ENCODE data around the gene KHDC3L.

Gene KHDC3L

GRCh38 chr6:73394577-73395354 lies 32.3 kb downstream of the KHDC3L start, which contains the start of gene DDX43:
Gene DDX43 (plus strand): TSS chr6:73394828. CDS start chr6:73394906, 78 bp downstream.
- no peak within 1 kb of the TSS for H2BK15ac ChIP-seq (replicated peaks; ENCODE audit: low read depth)
- H3K4me1 ChIP-seq (ENCODE audit: control insufficient read depth, low read depth, low read length), result no peaks in the 10 kb centered on the region
- no peaks in the 10 kb centered on the region for H3K36me3 ChIP-seq (ENCODE audit: control insufficient read depth, insufficient read depth, low read length)
- no peak within 1 kb of the TSS for H4K8ac ChIP-seq (ENCODE audit: low read depth, low read length)
- H3K4me3 ChIP-seq (ENCODE audit: low read length), result no peak within 1 kb of the TSS
- no peak within 1 kb of the TSS for H3K27ac ChIP-seq (ENCODE audit: low read depth, low read length)
- H3K4me2 ChIP-seq (ENCODE audit: low read length), result no peak within 1 kb of the TSS
- H4K5ac ChIP-seq (ENCODE audit: low read length), result no peak within 1 kb of the TSS
- peak; percentile 18 for DNase-seq
- H2BK120ac ChIP-seq (ENCODE audit: low read depth, low read length), result no peak within 1 kb of the TSS
- no peaks in the 10 kb centered on the region for H3K79me1 ChIP-seq (ENCODE audit: low read length)
- H2BK5ac ChIP-seq (ENCODE audit: low read length), result no peak within 1 kb of the TSS
- no peak within 1 kb of the TSS for H3K18ac ChIP-seq (ENCODE audit: low read length)
- no peaks in the 10 kb centered on the region for H3K79me2 ChIP-seq (ENCODE audit: control insufficient read depth, insufficient read depth, low read length)
- no peak within 1 kb of the TSS for H3K23ac ChIP-seq (ENCODE audit: low read length)
- no peak within 1 kb of the TSS for H2AK5ac ChIP-seq (ENCODE audit: low read length)
- no peak within 1 kb of the TSS for H3K56ac ChIP-seq (ENCODE audit: low read length)
- H3K9ac ChIP-seq (ENCODE audit: low read length), result no peak within 1 kb of the TSS
- no peak within 1 kb of the TSS for H3K4ac ChIP-seq (ENCODE audit: low read depth, low read length)
- H3K27me3 ChIP-seq (ENCODE audit: insufficient read depth, low read length, poor library complexity), result no peaks in the 10 kb centered on the region
- no CpG with 5 or more reads among the region's 54 CpGs for WGBS (ENCODE audit: extremely low coverage, insufficient coverage, low lambda C conversion rate)

- no peak for DNase-seq
- no peaks in the 10 kb centered on the region for H3K36me3 ChIP-seq (ENCODE audit: control insufficient read depth, insufficient read depth, low read length)
- no peaks in the 10 kb centered on the region for H3K4me1 ChIP-seq (ENCODE audit: control insufficient read depth, low read depth, low read length)
- H2AK5ac ChIP-seq (ENCODE audit: low read length), result no peak overlapping the region
- no CpG with 5 or more reads among the region's 10 CpGs for WGBS (ENCODE audit: extremely low coverage, insufficient coverage, low lambda C conversion rate)
- no peaks in the 10 kb centered on the region for H3K79me2 ChIP-seq (ENCODE audit: control insufficient read depth, insufficient read depth, low read length)
- H3K79me1 ChIP-seq (ENCODE audit: low read length), result no peaks in the 10 kb centered on the region
- H2BK5ac ChIP-seq (ENCODE audit: low read length), result no peak overlapping the region
- H3K18ac ChIP-seq (ENCODE audit: low read length), result no peak overlapping the region
- no peak overlapping the region for H3K56ac ChIP-seq (ENCODE audit: low read length)
- H3K27ac ChIP-seq (ENCODE audit: low read depth, low read length), result no peak overlapping the region
- no peaks in the 10 kb centered on the region for H3K27me3 ChIP-seq (ENCODE audit: insufficient read depth, low read length, poor library complexity)
- no peak overlapping the region for H2BK15ac ChIP-seq (replicated peaks; ENCODE audit: low read depth)
- no peak overlapping the region for H3K4ac ChIP-seq (ENCODE audit: low read depth, low read length)
- no peak overlapping the region for H3K4me3 ChIP-seq (ENCODE audit: low read length)
- H4K8ac ChIP-seq (ENCODE audit: low read depth, low read length), result no peak overlapping the region
- no peak overlapping the region for H4K5ac ChIP-seq (ENCODE audit: low read length)
- no peak overlapping the region for H3K4me2 ChIP-seq (ENCODE audit: low read length)
- H3K9ac ChIP-seq (ENCODE audit: low read length), result no peak overlapping the region
- no peak overlapping the region for H3K23ac ChIP-seq (ENCODE audit: low read length)
- H2BK120ac ChIP-seq (ENCODE audit: low read depth, low read length), result no peak overlapping the region
These were observed 33.4 kb downstream of the KHDC3L start for GRCh38 chr6:73395875-73396274.

- Histone ChIP-seq H2BK5ac (ENCODE audit: low read length) (no peak overlapping the region), H3K4me1 (ENCODE audit: control insufficient read depth, low read depth, low read length) (no peaks in the 10 kb centered on the region), H2BK15ac (replicated peaks; ENCODE audit: low read depth) (no peak overlapping the region), H3K9ac (ENCODE audit: low read length) (no peak overlapping the region), H3K4me3 (ENCODE audit: low read length) (no peak overlapping the region), H3K79me2 (ENCODE audit: control insufficient read depth, insufficient read depth, low read length) (no peaks in the 10 kb centered on the region), H3K56ac (ENCODE audit: low read length) (no peak overlapping the region), H2AK5ac (ENCODE audit: low read length) (no peak overlapping the region), H3K4ac (ENCODE audit: low read depth, low read length) (no peak overlapping the region), H3K36me3 (ENCODE audit: control insufficient read depth, insufficient read depth, low read length) (no peaks in the 10 kb centered on the region), H2BK120ac (ENCODE audit: low read depth, low read length) (no peak overlapping the region), H4K8ac (ENCODE audit: low read depth, low read length) (no peak overlapping the region), H3K79me1 (ENCODE audit: low read length) (no peaks in the 10 kb centered on the region), H3K27me3 (ENCODE audit: insufficient read depth, low read length, poor library complexity) (no peaks in the 10 kb centered on the region), H3K23ac (ENCODE audit: low read length) (no peak overlapping the region), H3K27ac (ENCODE audit: low read depth, low read length) (no peak overlapping the region), H3K18ac (ENCODE audit: low read length) (no peak overlapping the region), H4K5ac (ENCODE audit: low read length) (no peak overlapping the region), H3K4me2 (ENCODE audit: low read length) (no peak overlapping the region)
- no peak for DNase-seq
These were observed 38.2 kb downstream of the KHDC3L start for GRCh38 chr6:73400656-73401055.

GRCh38 chr6:73409395-73409794 lies 46.9 kb downstream of the KHDC3L start:
- no peaks in the 10 kb centered on the region for H3K79me1 ChIP-seq (ENCODE audit: low read length)
- H2BK5ac ChIP-seq (ENCODE audit: low read length), result no peak overlapping the region
- no CpG with 5 or more reads among the region's 1 CpG for WGBS (ENCODE audit: extremely low coverage, insufficient coverage, low lambda C conversion rate)
- H4K8ac ChIP-seq (ENCODE audit: low read depth, low read length), result no peak overlapping the region
- no peak overlapping the region for H2BK15ac ChIP-seq (replicated peaks; ENCODE audit: low read depth)
- no peaks in the 10 kb centered on the region for H3K36me3 ChIP-seq (ENCODE audit: control insufficient read depth, insufficient read depth, low read length)
- no peak overlapping the region for H3K18ac ChIP-seq (ENCODE audit: low read length)
- H3K27ac ChIP-seq (ENCODE audit: low read depth, low read length), result no peak overlapping the region
- H2AK5ac ChIP-seq (ENCODE audit: low read length), result no peak overlapping the region
- no peak for DNase-seq
- H3K79me2 ChIP-seq (ENCODE audit: control insufficient read depth, insufficient read depth, low read length), result no peaks in the 10 kb centered on the region
- H3K4me1 ChIP-seq (ENCODE audit: control insufficient read depth, low read depth, low read length), result no peaks in the 10 kb centered on the region
- H3K4me2 ChIP-seq (ENCODE audit: low read length), result no peak overlapping the region
- H3K4me3 ChIP-seq (ENCODE audit: low read length), result no peak overlapping the region
- no peaks in the 10 kb centered on the region for H3K27me3 ChIP-seq (ENCODE audit: insufficient read depth, low read length, poor library complexity)
- no peak overlapping the region for H3K56ac ChIP-seq (ENCODE audit: low read length)
- no peak overlapping the region for H2BK120ac ChIP-seq (ENCODE audit: low read depth, low read length)
- H3K4ac ChIP-seq (ENCODE audit: low read depth, low read length), result no peak overlapping the region
- no peak overlapping the region for H3K23ac ChIP-seq (ENCODE audit: low read length)
- H3K9ac ChIP-seq (ENCODE audit: low read length), result no peak overlapping the region
- no peak overlapping the region for H4K5ac ChIP-seq (ENCODE audit: low read length)

- Histone ChIP-seq H3K4ac (ENCODE audit: low read depth, low read length) (no peak overlapping the region), H2AK5ac (ENCODE audit: low read length) (no peak overlapping the region), H3K18ac (ENCODE audit: low read length) (no peak overlapping the region), H3K4me2 (ENCODE audit: low read length) (no peak overlapping the region), H2BK5ac (ENCODE audit: low read length) (no peak overlapping the region), H3K27ac (ENCODE audit: low read depth, low read length) (no peak overlapping the region), H4K8ac (ENCODE audit: low read depth, low read length) (no peak overlapping the region), H3K4me1 (ENCODE audit: control insufficient read depth, low read depth, low read length) (no peaks in the 10 kb centered on the region), H2BK120ac (ENCODE audit: low read depth, low read length) (no peak overlapping the region), H3K9ac (ENCODE audit: low read length) (no peak overlapping the region), H3K23ac (ENCODE audit: low read length) (no peak overlapping the region), H3K27me3 (ENCODE audit: insufficient read depth, low read length, poor library complexity) (no peaks in the 10 kb centered on the region), H3K79me1 (ENCODE audit: low read length) (no peaks in the 10 kb centered on the region), H3K4me3 (ENCODE audit: low read length) (no peak overlapping the region), H3K56ac (ENCODE audit: low read length) (no peak overlapping the region), H4K5ac (ENCODE audit: low read length) (no peak overlapping the region), H2BK15ac (replicated peaks; ENCODE audit: low read depth) (no peak overlapping the region), H3K36me3 (ENCODE audit: control insufficient read depth, insufficient read depth, low read length) (no peaks in the 10 kb centered on the region), H3K79me2 (ENCODE audit: control insufficient read depth, insufficient read depth, low read length) (no peaks in the 10 kb centered on the region)
- no CpG with 5 or more reads among the region's 3 CpGs for WGBS (ENCODE audit: extremely low coverage, insufficient coverage, low lambda C conversion rate)
- DNase-seq, result no peak
These were observed 50.6 kb downstream of the KHDC3L start for GRCh38 chr6:73413102-73413501.
